ENCODE measurements around the gene LPCAT2.

Gene LPCAT2

GRCh38 chr16:55566432-55567175 is 57.7 kb downstream of the LPCAT2 start, which contains the start of gene CAPNS2:
CAPNS2 (plus strand) TSS chr16:55566684; CDS start chr16:55566757, 73 bp downstream.
- Histone ChIP-seq H3K27ac (ENCODE audit: low read depth, low read length) (no peak within 1 kb of the TSS), H3K4me1 (ENCODE audit: control insufficient read depth in 1 of 2, insufficient read depth in 2 of 2, low read length in 2 of 2) (no peaks in the 10 kb centered on the region), H3K36me3 (ENCODE audit: control insufficient read depth in 1 of 2, insufficient read depth in 2 of 2, low read length in 2 of 2) (peaks cover 0 to 4% of the 10 kb centered on the region in 2 donors), H3K4me3 (ENCODE audit: low read depth in 1 of 2, low read length in 2 of 2) (no peak within 1 kb of the TSS), H3K27me3 (ENCODE audit: control insufficient read depth in 1 of 2, insufficient read depth in 2 of 2, low read length in 2 of 2) (no peaks in the 10 kb centered on the region), H3K9ac (ENCODE audit: low read depth in 1 of 2, low read length in 2 of 2) (no peak within 1 kb of the TSS), H3K9me3 (ENCODE audit: control insufficient read depth in 1 of 2, low read length in 2 of 2) (no peaks in the 10 kb centered on the region)

- Histone ChIP-seq H3K27ac (ENCODE audit: low read depth, low read length) (no peak overlapping the region), H3K9me3 (ENCODE audit: control insufficient read depth in 1 of 2, low read length in 2 of 2) (no peaks in the 10 kb centered on the region), H3K9ac (ENCODE audit: low read depth in 1 of 2, low read length in 2 of 2) (no peak overlapping the region), H3K36me3 (ENCODE audit: control insufficient read depth in 1 of 2, insufficient read depth in 2 of 2, low read length in 2 of 2) (peaks cover 0 to 4% of the 10 kb centered on the region in 2 donors), H3K4me1 (ENCODE audit: control insufficient read depth in 1 of 2, insufficient read depth in 2 of 2, low read length in 2 of 2) (no peaks in the 10 kb centered on the region), H3K4me3 (ENCODE audit: low read depth in 1 of 2, low read length in 2 of 2) (no peak overlapping the region), H3K27me3 (ENCODE audit: control insufficient read depth in 1 of 2, insufficient read depth in 2 of 2, low read length in 2 of 2) (no peaks in the 10 kb centered on the region)
Measured at GRCh38 chr16:55567382-55567781, 58.5 kb downstream of the LPCAT2 start.

- Histone ChIP-seq H3K27ac (ENCODE audit: low read depth, low read length) (no peak overlapping the region), H3K36me3 (ENCODE audit: control insufficient read depth in 1 of 2, insufficient read depth in 2 of 2, low read length in 2 of 2) (peaks cover 0 to 4% of the 10 kb centered on the region in 2 donors), H3K27me3 (ENCODE audit: control insufficient read depth in 1 of 2, insufficient read depth in 2 of 2, low read length in 2 of 2) (no peaks in the 10 kb centered on the region), H3K9me3 (ENCODE audit: control insufficient read depth in 1 of 2, low read length in 2 of 2) (no peaks in the 10 kb centered on the region), H3K4me3 (ENCODE audit: low read depth in 1 of 2, low read length in 2 of 2) (no peak overlapping the region), H3K9ac (ENCODE audit: low read depth in 1 of 2, low read length in 2 of 2) (no peak overlapping the region), H3K4me1 (ENCODE audit: control insufficient read depth in 1 of 2, insufficient read depth in 2 of 2, low read length in 2 of 2) (no peaks in the 10 kb centered on the region)
Measured at GRCh38 chr16:55568207-55568606, 59.3 kb downstream of the LPCAT2 start.

- no peak overlapping the region for H3K27ac ChIP-seq (ENCODE audit: low read depth, low read length)
- H3K9me3 ChIP-seq (ENCODE audit: control insufficient read depth in 1 of 2, low read length in 2 of 2) = no peaks in the 10 kb centered on the region
- no peak overlapping the region for H3K4me3 ChIP-seq (ENCODE audit: low read depth in 1 of 2, low read length in 2 of 2)
- peaks cover 0 to 4% of the 10 kb centered on the region in 2 donors for H3K36me3 ChIP-seq (ENCODE audit: control insufficient read depth in 1 of 2, insufficient read depth in 2 of 2, low read length in 2 of 2)
- H3K4me1 ChIP-seq (ENCODE audit: control insufficient read depth in 1 of 2, insufficient read depth in 2 of 2, low read length in 2 of 2) = no peaks in the 10 kb centered on the region
- H3K27me3 ChIP-seq (ENCODE audit: control insufficient read depth in 1 of 2, insufficient read depth in 2 of 2, low read length in 2 of 2) = no peaks in the 10 kb centered on the region
- H3K9ac ChIP-seq (ENCODE audit: low read depth in 1 of 2, low read length in 2 of 2) = no peak overlapping the region
Measured at GRCh38 chr16:55569025-55569424, 60.2 kb downstream of the LPCAT2 start.

GRCh38 chr16:55570159-55570558 is 61.3 kb downstream of the LPCAT2 start:
- no peak overlapping the region for H3K9ac ChIP-seq (ENCODE audit: low read depth in 1 of 2, low read length in 2 of 2)
- no peak overlapping the region for H3K27ac ChIP-seq (ENCODE audit: low read depth, low read length)
- no peaks in the 10 kb centered on the region for H3K4me1 ChIP-seq (ENCODE audit: control insufficient read depth in 1 of 2, insufficient read depth in 2 of 2, low read length in 2 of 2)
- H3K9me3 ChIP-seq (ENCODE audit: control insufficient read depth in 1 of 2, low read length in 2 of 2) = no peaks in the 10 kb centered on the region
- no peak overlapping the region for H3K4me3 ChIP-seq (ENCODE audit: low read depth in 1 of 2, low read length in 2 of 2)
- no peaks in the 10 kb centered on the region for H3K27me3 ChIP-seq (ENCODE audit: control insufficient read depth in 1 of 2, insufficient read depth in 2 of 2, low read length in 2 of 2)
- peaks cover 0 to 4% of the 10 kb centered on the region in 2 donors for H3K36me3 ChIP-seq (ENCODE audit: control insufficient read depth in 1 of 2, insufficient read depth in 2 of 2, low read length in 2 of 2)

- Histone ChIP-seq H3K27me3 (ENCODE audit: control insufficient read depth in 1 of 2, insufficient read depth in 2 of 2, low read length in 2 of 2) (no peaks in the 10 kb centered on the region), H3K9ac (ENCODE audit: low read depth in 1 of 2, low read length in 2 of 2) (no peak overlapping the region), H3K4me3 (ENCODE audit: low read depth in 1 of 2, low read length in 2 of 2) (no peak overlapping the region), H3K9me3 (ENCODE audit: control insufficient read depth in 1 of 2, low read length in 2 of 2) (no peaks in the 10 kb centered on the region), H3K4me1 (ENCODE audit: control insufficient read depth in 1 of 2, insufficient read depth in 2 of 2, low read length in 2 of 2) (no peaks in the 10 kb centered on the region), H3K27ac (ENCODE audit: low read depth, low read length) (no peak overlapping the region), H3K36me3 (ENCODE audit: control insufficient read depth in 1 of 2, insufficient read depth in 2 of 2, low read length in 2 of 2) (peaks cover 0 to 4% of the 10 kb centered on the region in 2 donors)
Measured at GRCh38 chr16:55571191-55571897, 62.5 kb downstream of the LPCAT2 start.

GRCh38 chr16:55572439-55572838 is 63.6 kb downstream of the LPCAT2 start:
- no peaks in the 10 kb centered on the region for H3K27me3 ChIP-seq (ENCODE audit: control insufficient read depth in 1 of 2, insufficient read depth in 2 of 2, low read length in 2 of 2)
- no peaks in the 10 kb centered on the region for H3K4me1 ChIP-seq (ENCODE audit: control insufficient read depth in 1 of 2, insufficient read depth in 2 of 2, low read length in 2 of 2)
- H3K9me3 ChIP-seq (ENCODE audit: control insufficient read depth in 1 of 2, low read length in 2 of 2) = no peaks in the 10 kb centered on the region
- H3K9ac ChIP-seq (ENCODE audit: low read depth in 1 of 2, low read length in 2 of 2) = no peak overlapping the region
- peaks cover 0 to under 1% of the 10 kb centered on the region in 2 donors for H3K36me3 ChIP-seq (ENCODE audit: control insufficient read depth in 1 of 2, insufficient read depth in 2 of 2, low read length in 2 of 2)
- H3K4me3 ChIP-seq (ENCODE audit: low read depth in 1 of 2, low read length in 2 of 2) = no peak overlapping the region
- H3K27ac ChIP-seq (ENCODE audit: low read depth, low read length) = no peak overlapping the region

GRCh38 chr16:55574811-55575210 is 65.9 kb downstream of the LPCAT2 start:
- H3K27ac ChIP-seq (ENCODE audit: low read depth, low read length) = no peak overlapping the region
- H3K9me3 ChIP-seq (ENCODE audit: control insufficient read depth in 1 of 2, low read length in 2 of 2) = no peaks in the 10 kb centered on the region
- H3K9ac ChIP-seq (ENCODE audit: low read depth in 1 of 2, low read length in 2 of 2) = no peak overlapping the region
- no peak overlapping the region for H3K4me3 ChIP-seq (ENCODE audit: low read depth in 1 of 2, low read length in 2 of 2)
- peaks cover 0 to 9% of the 10 kb centered on the region in 2 donors for H3K36me3 ChIP-seq (ENCODE audit: control insufficient read depth in 1 of 2, insufficient read depth in 2 of 2, low read length in 2 of 2)
- no peaks in the 10 kb centered on the region for H3K27me3 ChIP-seq (ENCODE audit: control insufficient read depth in 1 of 2, insufficient read depth in 2 of 2, low read length in 2 of 2)
- no peaks in the 10 kb centered on the region for H3K4me1 ChIP-seq (ENCODE audit: control insufficient read depth in 1 of 2, insufficient read depth in 2 of 2, low read length in 2 of 2)

- Histone ChIP-seq H3K4me3 (ENCODE audit: low read depth in 1 of 2, low read length in 2 of 2) (no peak overlapping the region), H3K27me3 (ENCODE audit: control insufficient read depth in 1 of 2, insufficient read depth in 2 of 2, low read length in 2 of 2) (no peaks in the 10 kb centered on the region), H3K9me3 (ENCODE audit: control insufficient read depth in 1 of 2, low read length in 2 of 2) (no peaks in the 10 kb centered on the region), H3K27ac (ENCODE audit: low read depth, low read length) (no peak overlapping the region), H3K4me1 (ENCODE audit: control insufficient read depth in 1 of 2, insufficient read depth in 2 of 2, low read length in 2 of 2) (no peaks in the 10 kb centered on the region), H3K36me3 (ENCODE audit: control insufficient read depth in 1 of 2, insufficient read depth in 2 of 2, low read length in 2 of 2) (peaks cover 0 to 11% of the 10 kb centered on the region in 2 donors), H3K9ac (ENCODE audit: low read depth in 1 of 2, low read length in 2 of 2) (no peak overlapping the region)
Measured at GRCh38 chr16:55575496-55575895, 66.6 kb downstream of the LPCAT2 start.

- peaks cover 0 to 11% of the 10 kb centered on the region in 2 donors for H3K36me3 ChIP-seq (ENCODE audit: control insufficient read depth in 1 of 2, insufficient read depth in 2 of 2, low read length in 2 of 2)
- no peak overlapping the region for H3K9ac ChIP-seq (ENCODE audit: low read depth in 1 of 2, low read length in 2 of 2)
- H3K4me3 ChIP-seq (ENCODE audit: low read depth in 1 of 2, low read length in 2 of 2) = no peak overlapping the region
- no peaks in the 10 kb centered on the region for H3K4me1 ChIP-seq (ENCODE audit: control insufficient read depth in 1 of 2, insufficient read depth in 2 of 2, low read length in 2 of 2)
- H3K27ac ChIP-seq (ENCODE audit: low read depth, low read length) = no peak overlapping the region
- H3K9me3 ChIP-seq (ENCODE audit: control insufficient read depth in 1 of 2, low read length in 2 of 2) = no peaks in the 10 kb centered on the region
- no peaks in the 10 kb centered on the region for H3K27me3 ChIP-seq (ENCODE audit: control insufficient read depth in 1 of 2, insufficient read depth in 2 of 2, low read length in 2 of 2)
Measured at GRCh38 chr16:55576384-55576783, 67.5 kb downstream of the LPCAT2 start.

All from duodenal mucosa (tissue), 2 donors.